Caco-2 (cell line): ENCODE measurements around the gene LGALS7B. TPM values are rescaled to one million over a fixed set of nuclear protein-coding genes. Genes with fewer than 3 reads are reported as not detected.
"Not testable (repeated sequence)": the region's sequence is repeated elsewhere in the genome, so short reads cannot be mapped to it uniquely, and the experiment has no call there.

Experiments
- BruUV-seq: library from RNA; stranded (reverse); fragments of 400-500 nt; replicated peaks from 2 replicates; lab custom pipeline; 2021; lab: Mats Ljungman, UMichigan
- CTCF ChIA-PET: fragments of 300-600 bp; sonication (Branson Sonifier 250); formaldehyde crosslinking; loops from one replicate; lab custom pipeline; 2022; ENCODE audit warnings: antibody characterized with exemption; lab: Charles Lee
- POLR2A ChIA-PET: fragments of 300-600 bp; sonication (Branson Sonifier 250); formaldehyde crosslinking; loops from one replicate; lab custom pipeline; 2022; ENCODE audit warnings: antibody characterized with exemption; lab: Charles Lee
- DNase-seq, 2 experiments: peaks; one replicate each; pipeline versions ENCODE4 v3.0.0 to v3.0.0-alpha.2; 2020 to 2022
- H3K27me3 ChIP-seq: replicated peaks from 2 replicates; pipeline ENCODE4 v1.6.0; 2011; ENCODE audit warnings: low read length; ENCODE audit not compliant: control insufficient read depth, insufficient read depth
- H3K36me3 ChIP-seq: 2 replicates; pipeline ENCODE4 v1.5.1; 2011; ENCODE audit warnings: low read length; ENCODE audit not compliant: control insufficient read depth, insufficient read depth
- H3K4me1 ChIP-seq: fragments of 250-450 bp; sonication (Bioruptor Pico); 2 replicates; pipeline ENCODE4 v1.5.1; 2020; ENCODE audit warnings: mild to moderate bottlenecking
- H3K4me3 ChIP-seq: 2 replicates; pipeline ENCODE4 v1.5.1; 2011; ENCODE audit warnings: low read depth, mild to moderate bottlenecking, control low read depth, low read length
- H3K9me3 ChIP-seq: fragments of 250-450 bp; sonication (Bioruptor Pico); 2 replicates; pipeline ENCODE4 v1.5.1; 2020; ENCODE audit warnings: mild to moderate bottlenecking, moderate library complexity
- H3K27ac Mint-ChIP-seq: one replicate; pipeline ENCODE4 v1.8.0; 2022; ENCODE audit warnings: mixed read lengths; ENCODE audit not compliant: unreplicated experiment
- H3K27me3 Mint-ChIP-seq: one replicate; pipeline ENCODE4 v1.8.0; 2022; ENCODE audit warnings: mixed read lengths; ENCODE audit not compliant: insufficient read depth, unreplicated experiment
- H3K36me3 Mint-ChIP-seq: one replicate; pipeline ENCODE4 v1.8.0; 2022; ENCODE audit warnings: mild to moderate bottlenecking, mixed read lengths; ENCODE audit not compliant: insufficient read depth, unreplicated experiment
- H3K4me1 Mint-ChIP-seq: one replicate; pipeline ENCODE4 v1.8.0; 2022; ENCODE audit warnings: low read depth, mixed read lengths; ENCODE audit not compliant: unreplicated experiment
- H3K4me3 Mint-ChIP-seq: one replicate; pipeline ENCODE4 v1.8.0; 2022; ENCODE audit warnings: mild to moderate bottlenecking, moderate library complexity, mixed read lengths; ENCODE audit not compliant: unreplicated experiment
- H3K9me3 Mint-ChIP-seq: one replicate; pipeline ENCODE4 v1.8.0; 2022; ENCODE audit warnings: mixed read lengths; ENCODE audit not compliant: unreplicated experiment
- intact Hi-C: fragments of 100-400 bp; cut with micrococcal nuclease; formaldehyde crosslinking; loops from one replicate; pipeline ENCODE4 v1.10.0; 2022; ENCODE audit not compliant: unreplicated experiment
- total RNA-seq: library from RNA; stranded (reverse); gene quantifications from 2 replicates; pipeline ENCODE4 v1.2.3, GENCODE V29; 2022
- TF ChIP-seq, protein P1 (sequence below), 2 experiments: fragments of 200-600 bp in 1 of 2; IDR thresholded peaks; 1 replicate in 1 of 2; 2 replicates in 1 of 2; pipeline versions ENCODE4 v1.5.1 to v1.8.0; 2011 to 2022; ENCODE audit warnings: antibody characterized with exemption in 1 of 2, control low read depth in 1 of 2, inconsistent platforms in 1 of 2, low read depth in 1 of 2, low read length in 1 of 2, mild to moderate bottlenecking in 1 of 2, moderate library complexity in 1 of 2; ENCODE audit not compliant: insufficient read depth in 1 of 2, severe bottlenecking in 1 of 2, unreplicated experiment in 1 of 2

The LGALS7B gene
- total RNA-seq, 1 experiment from 2014 or later: not detected

DNA sequence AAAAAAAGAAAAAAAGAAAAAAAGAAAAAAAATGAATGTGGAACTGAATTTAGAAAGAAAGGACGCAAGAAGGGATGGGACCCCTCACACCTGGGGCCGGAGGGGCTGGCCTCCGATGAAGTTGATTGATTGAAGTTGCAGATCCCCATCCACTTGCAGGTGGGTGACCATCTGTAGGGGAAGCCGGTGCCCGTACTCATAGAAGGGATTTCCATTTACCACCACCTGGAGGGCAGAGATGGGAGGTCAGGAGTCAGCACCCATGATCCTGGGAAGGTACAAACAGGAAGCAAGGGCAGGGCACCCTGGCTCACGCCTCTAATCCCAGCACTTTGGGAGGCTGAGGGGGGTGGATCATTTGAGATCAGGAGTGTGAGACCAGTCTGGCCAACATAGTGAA lies 17.4 kb downstream of the LGALS7B start:
- no peak overlapping the region for H3K4me3 ChIP-seq
- no TSS peak for BruUV-seq
- Mint-ChIP-seq H3K27ac (no peak overlapping the region), H3K4me3 (no peak overlapping the region), H3K9me3 (peaks cover 10% of the 10 kb centered on the region), H3K36me3 (no peaks in the 10 kb centered on the region), H3K27me3 (no peaks in the 10 kb centered on the region), H3K4me1 (peaks cover 22% of the 10 kb centered on the region)
- H3K4me1 ChIP-seq: peaks cover 16% of the 10 kb centered on the region
- no peaks in the 10 kb centered on the region for H3K9me3 ChIP-seq
- intact Hi-C loops: no loop called here
- no peaks in the 10 kb centered on the region for H3K27me3 ChIP-seq
- TF ChIP-seq, protein P1, sequence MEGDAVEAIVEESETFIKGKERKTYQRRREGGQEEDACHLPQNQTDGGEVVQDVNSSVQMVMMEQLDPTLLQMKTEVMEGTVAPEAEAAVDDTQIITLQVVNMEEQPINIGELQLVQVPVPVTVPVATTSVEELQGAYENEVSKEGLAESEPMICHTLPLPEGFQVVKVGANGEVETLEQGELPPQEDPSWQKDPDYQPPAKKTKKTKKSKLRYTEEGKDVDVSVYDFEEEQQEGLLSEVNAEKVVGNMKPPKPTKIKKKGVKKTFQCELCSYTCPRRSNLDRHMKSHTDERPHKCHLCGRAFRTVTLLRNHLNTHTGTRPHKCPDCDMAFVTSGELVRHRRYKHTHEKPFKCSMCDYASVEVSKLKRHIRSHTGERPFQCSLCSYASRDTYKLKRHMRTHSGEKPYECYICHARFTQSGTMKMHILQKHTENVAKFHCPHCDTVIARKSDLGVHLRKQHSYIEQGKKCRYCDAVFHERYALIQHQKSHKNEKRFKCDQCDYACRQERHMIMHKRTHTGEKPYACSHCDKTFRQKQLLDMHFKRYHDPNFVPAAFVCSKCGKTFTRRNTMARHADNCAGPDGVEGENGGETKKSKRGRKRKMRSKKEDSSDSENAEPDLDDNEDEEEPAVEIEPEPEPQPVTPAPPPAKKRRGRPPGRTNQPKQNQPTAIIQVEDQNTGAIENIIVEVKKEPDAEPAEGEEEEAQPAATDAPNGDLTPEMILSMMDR (IDR thresholded peaks at IDR 0.05; ENCODE audit: insufficient read depth in 1 of 2, low read depth in 1 of 2, low read length in 1 of 2, severe bottlenecking in 1 of 2, unreplicated experiment in 1 of 2): no peak
- ChIA-PET CTCF (no interaction called here), POLR2A (no interaction called here)
- H3K36me3 ChIP-seq: no peaks in the 10 kb centered on the region
- no peak for DNase-seq

DNA sequence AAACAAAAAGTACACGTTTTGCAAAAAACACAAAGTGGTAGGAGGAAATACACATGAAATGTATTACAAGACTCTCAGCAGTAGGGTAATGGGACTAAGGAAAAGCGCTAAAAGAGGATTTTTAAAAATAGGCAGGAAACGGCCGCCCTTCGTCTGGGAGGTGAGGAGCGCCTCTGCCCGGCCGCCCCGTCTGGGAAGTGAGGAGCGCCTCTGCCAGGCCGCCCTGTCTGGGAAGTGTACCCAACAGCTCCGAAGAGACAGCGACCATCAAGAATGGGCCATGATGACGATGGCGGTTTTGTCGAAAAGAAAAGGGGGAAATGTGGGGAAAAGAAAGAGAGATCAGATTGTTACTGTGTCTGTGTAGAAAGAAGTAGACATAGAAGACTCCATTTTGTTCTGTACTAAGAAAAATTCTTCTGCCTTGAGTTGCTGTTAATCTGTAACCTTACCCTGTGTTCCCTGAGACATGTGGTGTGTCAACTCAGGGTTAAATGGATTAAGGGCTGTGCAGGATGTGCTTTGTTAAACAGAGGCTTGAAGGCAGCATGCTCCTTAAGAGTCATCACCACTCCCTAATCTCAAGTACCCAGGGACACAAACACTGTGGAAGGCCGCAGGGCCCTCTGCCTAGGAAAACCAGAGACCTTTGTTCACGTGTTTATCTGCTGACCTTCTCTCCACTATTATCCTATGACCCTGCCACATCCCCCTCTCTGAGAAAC lies 18.5 kb downstream of the LGALS7B start:
- intact Hi-C loops, BruUV-seq, H3K4me3 ChIP-seq, CTCF ChIA-PET, H3K36me3 Mint-ChIP-seq, H3K9me3 Mint-ChIP-seq, H3K36me3 ChIP-seq, H3K27me3 ChIP-seq, H3K9me3 ChIP-seq, H3K27me3 Mint-ChIP-seq: not testable (repeated sequence)
- Mint-ChIP-seq H3K4me3 (peak overlapping the region; percentile 21), H3K27ac (peak overlapping the region; percentile 74), H3K4me1 (peaks cover 26% of the 10 kb centered on the region)
- DNase-seq: peak; percentile 60 to 82
- POLR2A ChIA-PET: interaction anchor here (0.6 kb wide), 3 partner anchors 12 to 486 kb away, joined by 3 to 9 read pairs (median 5); no protein-coding TSS in a partner anchor
- H3K4me1 ChIP-seq: peaks cover 16% of the 10 kb centered on the region

DNA sequence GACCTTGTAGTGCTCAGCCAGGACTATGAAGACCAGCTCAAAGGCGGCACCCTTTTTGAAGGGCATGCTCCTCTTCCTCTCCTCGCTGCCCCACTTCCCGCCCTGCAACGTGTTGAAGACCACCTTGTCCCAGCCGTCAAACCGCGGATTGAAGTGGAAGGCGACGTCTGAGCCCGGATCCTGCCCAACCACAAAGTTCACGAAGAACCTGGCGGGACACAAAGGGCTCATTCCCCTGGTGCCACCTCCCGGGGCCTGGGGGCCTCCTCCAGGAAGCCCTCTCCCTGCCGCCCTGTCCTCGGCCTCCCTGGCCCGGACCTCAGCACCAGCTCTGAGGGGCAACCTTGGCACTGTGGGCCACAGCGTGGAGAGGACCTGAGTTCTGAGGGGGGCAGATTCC lies 19.7 kb downstream of the LGALS7B start:
- Histone ChIP-seq H3K4me1 (peaks cover 16% of the 10 kb centered on the region), H3K4me3 (no peak overlapping the region), H3K9me3 (no peaks in the 10 kb centered on the region), H3K36me3 (no peaks in the 10 kb centered on the region), H3K27me3 (no peaks in the 10 kb centered on the region)
- Mint-ChIP-seq H3K27me3 (no peaks in the 10 kb centered on the region), H3K36me3 (peaks cover 5% of the 10 kb centered on the region), H3K27ac (no peak overlapping the region), H3K9me3 (peaks cover 10% of the 10 kb centered on the region), H3K4me3 (no peak overlapping the region), H3K4me1 (peaks cover 28% of the 10 kb centered on the region)
- ChIA-PET CTCF (no interaction called here), POLR2A (no interaction called here)
- DNase-seq: no peak
- TF ChIP-seq, protein P1 (IDR thresholded peaks at IDR 0.05; ENCODE audit: insufficient read depth in 1 of 2, low read depth in 1 of 2, low read length in 1 of 2, severe bottlenecking in 1 of 2, unreplicated experiment in 1 of 2): no peak
- intact Hi-C loops: no loop called here
- BruUV-seq: no TSS peak
